ENCODE results near the gene SETD6. TPM values are rescaled to one million over a fixed set of nuclear protein-coding genes. Genes with fewer than 3 reads are reported as not detected.

SETD6 gene
- total and polyA plus RNA-seq, 2 of the 13 experiments (the other 11 are each of a cell fraction or from before 2014, with no cell fraction given), result 24.0 to 25.7 TPM

- TF ChIP-seq ATF4 (CRISPR knock-in tag; IDR thresholded peaks at IDR 0.05), result no peak
These were observed 802 bp downstream of the SETD6 start (continued) for GRCh38 chr16:58515871-58516767.

- Histone ChIP-seq H3K4me1 (ENCODE audit: insufficient read depth, low read length) (peaks cover 32% of the 10 kb centered on the region), H3K4me3 (replicated peaks in 1 of 3; ENCODE audit: insufficient read depth in 1 of 3, low read depth in 2 of 3, low read length in 3 of 3) (peak overlapping the region in 2 of 3 experiments; percentile 50 to 80; a peak in 3 of 6 replicates), H3K9ac (ENCODE audit: insufficient read depth, low read depth, low read length) (peak overlapping the region; percentile 76; the same call in 1 of the 2 replicates), H2AFZ (ENCODE audit: low read length) (no peak overlapping the region), H3K36me3 (replicated peaks in 1 of 2; ENCODE audit: control insufficient read depth in 1 of 2, insufficient read depth in 2 of 2, low read length in 2 of 2) (peaks cover 20 to 49% of the 10 kb centered on the region in 2 experiments), H3K27me3 (ENCODE audit: control insufficient read depth in 1 of 2, insufficient read depth in 2 of 2, low read length in 2 of 2) (no peaks in the 10 kb centered on the region), H4K20me1 (ENCODE audit: insufficient read depth, low read length) (peaks cover 12% of the 10 kb centered on the region), H3K4me2 (ENCODE audit: low read depth, low read length) (peak overlapping the region; percentile 86), H3K9me3 (ENCODE audit: low read length) (no peaks in the 10 kb centered on the region), H3K79me2 (ENCODE audit: insufficient read depth, low read length) (peaks cover 5% of the 10 kb centered on the region), H3K27ac (ENCODE audit: extremely low read length, insufficient read depth, low read length) (no peak overlapping the region)
- in situ Hi-C loops (cut with HindIII; ENCODE audit: extremely low pct_ligation_motif_present, low pct_unique_long_range_greater_than_20kb) (loop anchor here (10.0 kb wide), 1 partner anchor 118 kb away; no protein-coding TSS in a partner anchor), intact Hi-C loops (cut with micrococcal nuclease; ENCODE audit: unreplicated experiment) (loop anchor here (10.0 kb wide), 1 partner anchor 48 kb away; no protein-coding TSS in a partner anchor)
- ATAC-seq (no peak), FAIRE-seq (no peak), DNase-seq (ENCODE audit: low spot score) (no peak)
- CTCF ChIA-PET (ENCODE audit: low intra/inter-chr PET ratio, low total read pairs), result no interaction called here
- TF ChIP-seq NFIC (IDR thresholded peaks at IDR 0.05; ENCODE audit: low read length) (no peak), RBM22 (optimal IDR thresholded peaks at IDR 0.05; ENCODE audit: low read length) (peak; percentile 68), PCBP1 (IDR thresholded peaks at IDR 0.05; ENCODE audit: borderline replicate concordance, low read depth, low read length) (no peak), ZNF205 (CRISPR knock-in tag; IDR thresholded peaks at IDR 0.05) (no peak), POLR2AphosphoS2 (IDR thresholded peaks at IDR 0.05; ENCODE audit: low read depth, low read length) (0 out of 2 replicates have a peak, but pooled peaks have one; percentile 18), ZBTB2 (CRISPR knock-in tag; IDR thresholded peaks at IDR 0.05; ENCODE audit: low read depth) (no peak), POLR2AphosphoS5 (IDR thresholded peaks at IDR 0.05; ENCODE audit: low read depth, low read length) (peak; percentile 37; the same call in 1 of the 2 replicates), AGO2 (optimal IDR thresholded peaks at IDR 0.05; ENCODE audit: low read depth, low read length) (no peak), ZNF800 (CRISPR knock-in tag; IDR thresholded peaks at IDR 0.05) (no peak), GLI4 (CRISPR knock-in tag; IDR thresholded peaks at IDR 0.05; ENCODE audit: borderline replicate concordance) (no peak)
- over 99% methylated on average over 4 of the region's 4 CpGs for WGBS (ENCODE audit: low lambda C conversion rate)
- BruUV-seq (replicated peaks), result no TSS peak
- POLR2A ChIA-PET, result interaction anchor here (0.7 to 1.8 kb wide), 3 partner anchors 11 to 168 kb away, joined by 3 to 4 read pairs (median 3); partner anchors contain the start of gene SLC38A7
These were observed 1.4 kb downstream of the SETD6 start for GRCh38 chr16:58516768-58517107.

Data from HepG2 (cell line).